Suppressor macrophage (primary cell): Measurements from ENCODE around the gene PPP4R3B.

Experiments used
- DNase-seq, 4 experiments: peaks; one replicate each; pipeline ENCODE4 v3.0.0-alpha.2; 2020 to 2022

PPP4R3B gene

DNA sequence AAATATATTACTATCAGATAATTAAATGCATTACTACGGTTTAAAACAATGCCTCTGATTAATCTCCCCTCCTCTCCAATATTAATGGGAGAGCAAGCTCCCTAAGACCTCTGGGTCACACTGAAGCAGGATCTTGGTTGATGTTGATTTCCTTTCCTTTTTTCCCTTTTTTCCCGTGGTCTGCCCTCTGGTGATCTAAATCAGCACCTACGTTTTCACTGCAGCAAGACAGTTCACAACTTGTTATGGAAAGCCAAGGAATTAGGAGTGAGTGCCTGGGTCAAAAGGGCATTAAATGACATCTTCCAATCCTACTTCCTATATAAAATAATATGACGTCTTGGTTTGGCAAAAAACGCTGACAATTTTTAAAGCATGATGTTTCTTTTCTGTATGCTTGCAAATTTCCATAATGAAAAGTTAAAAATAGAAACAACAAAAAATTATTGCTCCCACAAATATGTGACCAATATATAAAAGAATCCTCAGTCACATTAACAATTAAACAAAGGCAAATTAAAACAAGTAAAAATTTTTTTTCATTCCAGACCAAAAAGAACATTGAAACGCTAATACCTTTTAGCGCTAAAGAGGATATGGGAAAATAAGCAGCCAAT is 105.8 kb downstream of the PPP4R3B start:
- peak; percentile 43 to 67 (median 58) for DNase-seq

DNA sequence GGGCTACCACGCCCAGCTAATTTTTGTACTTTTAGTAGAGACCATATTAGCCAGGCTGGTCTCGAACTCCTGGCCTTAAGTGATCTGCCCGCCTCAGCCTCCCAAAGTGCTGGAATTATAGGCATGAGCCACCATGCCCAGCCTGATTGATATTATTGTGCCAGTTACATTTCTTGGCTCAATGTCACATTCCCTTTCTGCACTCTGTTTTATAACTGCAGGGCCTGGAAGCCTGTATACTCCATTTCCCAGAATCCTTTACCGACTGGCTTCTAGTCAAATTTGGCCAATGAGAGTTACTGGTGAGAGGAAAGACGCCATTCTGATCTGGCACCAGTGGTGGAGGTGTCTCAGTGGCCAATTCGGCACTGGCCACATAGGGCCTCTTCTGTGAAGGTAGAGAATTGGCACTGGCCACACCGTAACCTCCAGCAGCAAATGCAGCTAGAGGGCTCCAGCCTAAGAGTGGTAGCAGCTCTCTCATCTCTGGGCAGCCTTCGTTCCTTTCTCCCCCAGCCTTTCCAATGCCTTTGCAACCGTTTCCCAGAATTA is 114.8 kb downstream of the PPP4R3B start:
- no peak for DNase-seq

DNA sequence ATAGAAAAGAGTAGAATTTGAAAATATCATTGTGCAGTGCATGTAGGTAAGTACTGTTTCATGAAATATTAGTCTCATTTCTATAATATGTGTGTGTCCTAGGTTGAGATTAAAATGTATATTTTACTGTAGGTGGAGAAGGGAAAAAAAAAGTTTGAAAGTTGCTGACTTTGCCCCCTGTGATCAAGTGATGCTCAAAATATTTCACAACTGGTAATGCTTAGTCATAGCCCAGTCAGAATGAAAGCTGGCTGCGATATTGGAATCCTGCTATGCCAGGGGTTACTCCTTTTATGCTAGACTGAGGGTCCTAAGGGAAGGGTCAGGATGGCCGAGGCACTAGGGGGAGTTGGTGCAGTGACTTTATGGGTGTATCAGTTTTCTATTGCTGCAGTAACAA is 117.4 kb downstream of the PPP4R3B start:
- DNase-seq, result peak; percentile 53 to 83 (median 70)

DNA sequence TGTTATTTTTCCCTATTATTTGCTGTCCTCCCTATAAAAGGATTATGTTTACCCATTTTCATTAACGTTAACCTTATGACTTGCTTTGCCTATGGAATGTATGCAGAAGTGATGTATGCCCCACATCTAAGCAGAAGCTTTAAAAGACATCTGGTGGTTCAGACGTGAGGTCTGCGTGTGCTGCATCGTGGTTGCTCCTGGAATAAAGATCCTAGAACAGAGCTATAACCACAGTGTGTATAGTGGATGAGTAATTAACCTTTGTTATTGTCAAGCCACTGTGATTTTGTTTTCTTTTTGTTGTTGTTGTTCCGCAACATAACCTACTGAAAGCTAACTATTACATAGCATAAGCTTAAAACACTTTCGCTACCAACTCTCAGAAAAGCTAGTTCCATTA is 118.8 kb downstream of the PPP4R3B start:
- no peak for DNase-seq
